Peyer's patch (tissue), 4 donors: Measurements from ENCODE around the gene UNKL.

ENCODE experiments used
- POLR2A ChIP-seq, 2 donors: fragments of 450-650 bp; IDR thresholded peaks; one replicate each; pipeline ENCODE4 v1.5.1; 2017; ENCODE audit warnings: antibody characterized with exemption in 2 of 2, mild to moderate bottlenecking in 2 of 2, moderate library complexity in 2 of 2
- TF ChIP-seq, protein P1 (sequence below), 6 experiments: fragments of 450-650 bp in 4 of 6; fragments of 200-600 bp in 2 of 6; sonication (generic) in 1 of 6; IDR thresholded peaks; one replicate each; pipeline ENCODE4 v1.5.1; 2017 to 2019; ENCODE audit warnings: antibody characterized with exemption in 6 of 6, mild to moderate bottlenecking in 3 of 6, moderate library complexity in 1 of 6

GRCh38 chr16:1458336-1458976 lies 44.0 kb upstream of the UNKL start:
- TF ChIP-seq, protein P1, sequence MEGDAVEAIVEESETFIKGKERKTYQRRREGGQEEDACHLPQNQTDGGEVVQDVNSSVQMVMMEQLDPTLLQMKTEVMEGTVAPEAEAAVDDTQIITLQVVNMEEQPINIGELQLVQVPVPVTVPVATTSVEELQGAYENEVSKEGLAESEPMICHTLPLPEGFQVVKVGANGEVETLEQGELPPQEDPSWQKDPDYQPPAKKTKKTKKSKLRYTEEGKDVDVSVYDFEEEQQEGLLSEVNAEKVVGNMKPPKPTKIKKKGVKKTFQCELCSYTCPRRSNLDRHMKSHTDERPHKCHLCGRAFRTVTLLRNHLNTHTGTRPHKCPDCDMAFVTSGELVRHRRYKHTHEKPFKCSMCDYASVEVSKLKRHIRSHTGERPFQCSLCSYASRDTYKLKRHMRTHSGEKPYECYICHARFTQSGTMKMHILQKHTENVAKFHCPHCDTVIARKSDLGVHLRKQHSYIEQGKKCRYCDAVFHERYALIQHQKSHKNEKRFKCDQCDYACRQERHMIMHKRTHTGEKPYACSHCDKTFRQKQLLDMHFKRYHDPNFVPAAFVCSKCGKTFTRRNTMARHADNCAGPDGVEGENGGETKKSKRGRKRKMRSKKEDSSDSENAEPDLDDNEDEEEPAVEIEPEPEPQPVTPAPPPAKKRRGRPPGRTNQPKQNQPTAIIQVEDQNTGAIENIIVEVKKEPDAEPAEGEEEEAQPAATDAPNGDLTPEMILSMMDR (IDR thresholded peaks at IDR 0.05) = no peak
- no peak for TF ChIP-seq POLR2A (IDR thresholded peaks at IDR 0.05)
